Activated CD4-positive, alpha-beta memory T cell treated with anti-CD3 and anti-CD28 coated beads for 36 hours (primary cell): ENCODE results near the gene SBNO2. TPM values are rescaled to one million over a fixed set of nuclear protein-coding genes. Genes with fewer than 3 reads are reported as not detected.

Source experiments
- CTCF ChIA-PET: fragments of 350-600 bp; sonication (Branson Sonifier 250); formaldehyde crosslinking; loops from one replicate; lab custom pipeline; 2021; ENCODE audit warnings: antibody characterized with exemption, inconsistent platforms; lab: Charles Lee
- POLR2A ChIA-PET: fragments of 350-600 bp; sonication (Branson Sonifier 250); formaldehyde crosslinking; loops from one replicate; lab custom pipeline; 2021; ENCODE audit warnings: antibody characterized with exemption; lab: Charles Lee
- DNase-seq: peaks from one replicate; pipeline ENCODE4 v3.0.0-alpha.2; 2020
- H3K27ac Mint-ChIP-seq: one replicate; pipeline ENCODE4 v1.8.0; 2021; ENCODE audit warnings: mixed read lengths
- H3K27me3 Mint-ChIP-seq: one replicate; pipeline ENCODE4 v1.8.0; 2021; ENCODE audit warnings: mixed read lengths
- H3K36me3 Mint-ChIP-seq: one replicate; pipeline ENCODE4 v1.8.0; 2021; ENCODE audit warnings: mixed read lengths
- H3K4me1 Mint-ChIP-seq: one replicate; pipeline ENCODE4 v1.8.0; 2021; ENCODE audit warnings: low read depth, mixed read lengths
- H3K4me3 Mint-ChIP-seq: one replicate; pipeline ENCODE4 v1.8.0; 2021; ENCODE audit warnings: mild to moderate bottlenecking, mixed read lengths
- H3K9me3 Mint-ChIP-seq: one replicate; pipeline ENCODE4 v1.8.0; 2021; ENCODE audit warnings: mixed read lengths
- intact Hi-C: fragments of 100-400 bp; cut with micrococcal nuclease; formaldehyde crosslinking; loops from one replicate; pipeline ENCODE4 v1.15.1; 2023
- total RNA-seq, 2 experiments: library from RNA; stranded (reverse); gene quantifications; one replicate each; pipeline ENCODE4 v1.2.3, GENCODE V29; 2021

SBNO2 gene
- total RNA-seq, 2 experiments from 2014 or later = 96.9 to 110 TPM

- POLR2A ChIA-PET = interaction anchor here (0.8 to 1.0 kb wide), 2 partner anchors 16 to 33 kb away, joined by 3 read pairs; no protein-coding TSS in a partner anchor
- H3K36me3 Mint-ChIP-seq = peaks cover 52% of the 10 kb centered on the region
- H3K27me3 Mint-ChIP-seq = no peaks in the 10 kb centered on the region
- intact Hi-C loops = no loop called here
- no peak overlapping the region for H3K4me3 Mint-ChIP-seq
- H3K4me1 Mint-ChIP-seq = peaks cover 64% of the 10 kb centered on the region
- peak; percentile 16 for DNase-seq
- no peaks in the 10 kb centered on the region for H3K9me3 Mint-ChIP-seq
- CTCF ChIA-PET = no interaction called here
- peak overlapping the region; percentile 23 for H3K27ac Mint-ChIP-seq
Measured at GRCh38 chr19:1073063-1073955, 100.8 kb downstream of the SBNO2 start.

GRCh38 chr19:1072371-1073015, 101.6 kb downstream of the SBNO2 start:
- CTCF ChIA-PET = no interaction called here
- H3K9me3 Mint-ChIP-seq = no peaks in the 10 kb centered on the region
- intact Hi-C loops = no loop called here
- peak; percentile 9 for DNase-seq
- POLR2A ChIA-PET = interaction anchor here (0.6 to 1.0 kb wide), 3 partner anchors 17 to 68 kb away, joined by 3 read pairs; no protein-coding TSS in a partner anchor
- peaks cover 57% of the 10 kb centered on the region for H3K4me1 Mint-ChIP-seq
- peaks cover 48% of the 10 kb centered on the region for H3K36me3 Mint-ChIP-seq
- no peaks in the 10 kb centered on the region for H3K27me3 Mint-ChIP-seq
- H3K4me3 Mint-ChIP-seq = no peak overlapping the region
- H3K27ac Mint-ChIP-seq = no peak overlapping the region

- Mint-ChIP-seq H3K36me3 (peaks cover 42% of the 10 kb centered on the region), H3K9me3 (no peaks in the 10 kb centered on the region), H3K4me1 (peaks cover 50% of the 10 kb centered on the region), H3K27ac (peak overlapping the region; percentile 47), H3K4me3 (peak overlapping the region; percentile 37), H3K27me3 (no peaks in the 10 kb centered on the region)
- intact Hi-C loops = no loop called here
- ChIA-PET CTCF (no interaction called here), POLR2A (no interaction called here)
- DNase-seq = no peak
Measured at GRCh38 chr19:1070931-1071791, 102.9 kb downstream of the SBNO2 start.

GRCh38 chr19:1070576-1070930, 103.5 kb downstream of the SBNO2 start:
- ChIA-PET POLR2A (no interaction called here), CTCF (no interaction called here)
- no peaks in the 10 kb centered on the region for H3K27me3 Mint-ChIP-seq
- DNase-seq = no peak
- no peaks in the 10 kb centered on the region for H3K9me3 Mint-ChIP-seq
- no peak overlapping the region for H3K27ac Mint-ChIP-seq
- H3K4me3 Mint-ChIP-seq = no peak overlapping the region
- intact Hi-C loops = no loop called here
- peaks cover 44% of the 10 kb centered on the region for H3K4me1 Mint-ChIP-seq
- peaks cover 36% of the 10 kb centered on the region for H3K36me3 Mint-ChIP-seq

GRCh38 chr19:1069009-1069779, 104.9 kb downstream of the SBNO2 start:
- ChIA-PET POLR2A (interaction anchor here (5.1 kb wide), 1 partner anchor 11 kb away, joined by 55 read pairs; no protein-coding TSS in a partner anchor), CTCF (no interaction called here)
- H3K36me3 Mint-ChIP-seq = peaks cover 33% of the 10 kb centered on the region
- no peaks in the 10 kb centered on the region for H3K27me3 Mint-ChIP-seq
- H3K9me3 Mint-ChIP-seq = no peaks in the 10 kb centered on the region
- intact Hi-C loops = loop anchor here (1.0 to 2.0 kb wide), 2 partner anchors 8 to 34 kb away; partner anchors contain the start of gene GPX4
- H3K4me1 Mint-ChIP-seq = peaks cover 50% of the 10 kb centered on the region
- peak overlapping the region; percentile 91 for H3K27ac Mint-ChIP-seq
- peak; percentile 82 for DNase-seq
- H3K4me3 Mint-ChIP-seq = peak overlapping the region; percentile 88

- peak overlapping the region; percentile 88 for H3K4me3 Mint-ChIP-seq
- DNase-seq = peak; percentile 79
- H3K27me3 Mint-ChIP-seq = no peaks in the 10 kb centered on the region
- peaks cover 28% of the 10 kb centered on the region for H3K36me3 Mint-ChIP-seq
- ChIA-PET POLR2A (interaction anchor here (0.5 to 5.1 kb wide), 11 partner anchors 8 to 201 kb away, joined by 3 to 55 read pairs (median 6); partner anchors contain the start of genes ABCA7, CIRBP, CNN2 and GPX4), CTCF (interaction anchor here (1.1 to 5.2 kb wide), 8 partner anchors 8 to 42 kb away, joined by 3 to 41 read pairs (median 12); partner anchors contain the start of genes ABCA7 and CNN2)
- intact Hi-C loops = loop anchor here (1.0 to 2.0 kb wide), 2 partner anchors 9 to 34 kb away; partner anchors contain the start of gene GPX4
- H3K4me1 Mint-ChIP-seq = peaks cover 43% of the 10 kb centered on the region
- H3K9me3 Mint-ChIP-seq = no peaks in the 10 kb centered on the region
- peak overlapping the region; percentile 91 for H3K27ac Mint-ChIP-seq
Measured at GRCh38 chr19:1068009-1069001, 105.8 kb downstream of the SBNO2 start.

GRCh38 chr19:1067341-1067957, 106.6 kb downstream of the SBNO2 start:
- ChIA-PET CTCF (interaction anchor here (0.8 to 5.2 kb wide), 14 partner anchors 9 to 202 kb away, joined by 3 to 41 read pairs (median 6); partner anchors contain the start of genes ABCA7, CIRBP, CNN2 and RNU6-2), POLR2A (interaction anchor here (0.5 to 5.1 kb wide), 14 partner anchors 8 to 201 kb away, joined by 3 to 55 read pairs (median 4); partner anchors contain the start of genes ABCA7, CIRBP, CNN2 and GPX4)
- intact Hi-C loops = loop anchor here (1.0 to 2.0 kb wide), 2 partner anchors 15 to 27 kb away; partner anchors contain the start of gene ABCA7
- Mint-ChIP-seq H3K9me3 (no peaks in the 10 kb centered on the region), H3K4me1 (peaks cover 34% of the 10 kb centered on the region), H3K27ac (peak overlapping the region; percentile 91), H3K27me3 (no peaks in the 10 kb centered on the region), H3K4me3 (peak overlapping the region; percentile 88), H3K36me3 (peaks cover 20% of the 10 kb centered on the region)
- no peak for DNase-seq

- POLR2A ChIA-PET = interaction anchor here (0.6 to 5.1 kb wide), 16 partner anchors 8 to 202 kb away, joined by 3 to 55 read pairs (median 4); partner anchors contain the start of genes ABCA7, CIRBP, CNN2 and GPX4
- CTCF ChIA-PET = interaction anchor here (0.8 to 5.2 kb wide), 17 partner anchors 9 to 202 kb away, joined by 3 to 41 read pairs (median 3); partner anchors contain the start of genes ABCA7, CIRBP, CNN2 and RNU6-2
- H3K4me1 Mint-ChIP-seq = peaks cover 29% of the 10 kb centered on the region
Measured at GRCh38 chr19:1066748-1067340, 107.2 kb downstream of the SBNO2 start, which contains the start of gene ARHGAP45. Gene ARHGAP45 (plus strand): TSS chr19:1067167. CDS start chr19:1067406, 239 bp downstream.

More at GRCh38 chr19:1066748-1067340, 107.2 kb downstream of the SBNO2 start, which contains the start of gene ARHGAP45:
- Mint-ChIP-seq H3K27me3 (no peaks in the 10 kb centered on the region), H3K4me3 (peak within 1 kb of the TSS; percentile 88), H3K36me3 (peaks cover 15% of the 10 kb centered on the region), H3K27ac (peak within 1 kb of the TSS; percentile 91), H3K9me3 (no peaks in the 10 kb centered on the region)
- intact Hi-C loops = loop anchor here (1.0 to 2.0 kb wide), 2 partner anchors 15 to 26 kb away; partner anchors contain the start of gene ABCA7
- peak; percentile 87 for DNase-seq
